ENCODE measurements around the gene SORCS1. TPM values are rescaled to one million over a fixed set of nuclear protein-coding genes. Genes with fewer than 3 reads are reported as not detected.

The SORCS1 gene
- total RNA-seq, 1 donor from 2014 or later, result 17.8 TPM

GRCh38 chr10:106991091-106991490 lies 173.4 kb downstream of the SORCS1 start:
- DNase-seq, result no peak

GRCh38 chr10:106987362-106987761 lies 177.1 kb downstream of the SORCS1 start:
- DNase-seq, result no peak

GRCh38 chr10:106982268-106982667 lies 182.2 kb downstream of the SORCS1 start:
- peak; percentile 76 for DNase-seq

GRCh38 chr10:106981452-106982075 lies 182.9 kb downstream of the SORCS1 start:
- no peak for DNase-seq

GRCh38 chr10:106980495-106981451 lies 183.7 kb downstream of the SORCS1 start:
- DNase-seq, result peak; percentile 32

GRCh38 chr10:106978756-106979155 lies 185.8 kb downstream of the SORCS1 start:
- DNase-seq, result peak; percentile 19

GRCh38 chr10:106973716-106974115 lies 190.8 kb downstream of the SORCS1 start:
- no peak for DNase-seq

- DNase-seq, result peak; percentile 69
Measured at GRCh38 chr10:106973288-106973687, 191.2 kb downstream of the SORCS1 start.

GRCh38 chr10:106972381-106972780 lies 192.1 kb downstream of the SORCS1 start:
- DNase-seq, result no peak

GRCh38 chr10:106971411-106971831 lies 193.1 kb downstream of the SORCS1 start:
- peak; percentile 19 for DNase-seq

- no peak for DNase-seq
Measured at GRCh38 chr10:106967452-106967851, 197.1 kb downstream of the SORCS1 start.

GRCh38 chr10:106960812-106961211 lies 203.7 kb downstream of the SORCS1 start:
- DNase-seq, result no peak

- no peak for DNase-seq
Measured at GRCh38 chr10:106959521-106959920, 205.0 kb downstream of the SORCS1 start.

GRCh38 chr10:106958589-106959361 lies 205.7 kb downstream of the SORCS1 start:
- no peak for DNase-seq

- no peak for DNase-seq
Measured at GRCh38 chr10:106957823-106958588, 206.5 kb downstream of the SORCS1 start.

- DNase-seq, result no peak
Measured at GRCh38 chr10:106956216-106956915, 208.1 kb downstream of the SORCS1 start.

GRCh38 chr10:106955133-106955532 lies 209.4 kb downstream of the SORCS1 start:
- no peak for DNase-seq

- DNase-seq, result no peak
Measured at GRCh38 chr10:106952033-106952432, 212.5 kb downstream of the SORCS1 start.

- DNase-seq, result no peak
Measured at GRCh38 chr10:106949680-106950478, 214.6 kb downstream of the SORCS1 start.

GRCh38 chr10:106947643-106948042 lies 216.9 kb downstream of the SORCS1 start:
- DNase-seq, result no peak

All from tongue (tissue), 2 donors.